Naive thymus-derived CD8-positive, alpha-beta T cell (primary cell): ENCODE measurements around the gene PKIG. TPM values are rescaled to one million over a fixed set of nuclear protein-coding genes. Genes with fewer than 3 reads are reported as not detected.

Source experiments
- ATAC-seq, 2 donors: fragments of 150-1000 bp; cut with Tn5 transposase in 1 of 2; sonication (Bioruptor Pico), chemical (Tn5 transposase) in 1 of 2; 1 replicate in 1 of 2; 2 replicates in 1 of 2; pipeline ENCODE4 v1.10.0; 2021; ENCODE audit warnings: mild to moderate bottlenecking in 2 of 2, moderate library complexity in 2 of 2
- POLR2A ChIA-PET: fragments of 350-600 bp; sonication (Branson Sonifier 250); formaldehyde crosslinking; loops from one replicate; lab custom pipeline; 2021; ENCODE audit warnings: antibody characterized with exemption; lab: Charles Lee
- DNase-seq, 10 donors: peaks; one replicate each; pipeline versions ENCODE4 v3.0.0 to v3.0.0-alpha.2; 2020 to 2022
- H3K27ac Mint-ChIP-seq, 10 donors: one replicate each; pipeline ENCODE4 v1.8.0; 2020 to 2022; ENCODE audit warnings: mild to moderate bottlenecking in 10 of 10, mixed read lengths in 10 of 10, moderate library complexity in 4 of 10, inconsistent platforms in 1 of 10
- H3K27me3 Mint-ChIP-seq, 5 donors: one replicate each; pipeline ENCODE4 v1.8.0; 2021 to 2022; ENCODE audit warnings: mixed read lengths in 5 of 5
- H3K36me3 Mint-ChIP-seq, 3 donors: one replicate each; pipeline ENCODE4 v1.8.0; 2020 to 2022; ENCODE audit warnings: mixed read lengths in 3 of 3, mild to moderate bottlenecking in 2 of 3, inconsistent platforms in 1 of 3
- H3K4me1 Mint-ChIP-seq, 4 donors: one replicate each; pipeline ENCODE4 v1.8.0; 2021 to 2022; ENCODE audit warnings: mixed read lengths in 4 of 4
- H3K4me3 Mint-ChIP-seq, 10 donors: one replicate each; pipeline ENCODE4 v1.8.0; 2020 to 2022; ENCODE audit warnings: mild to moderate bottlenecking in 10 of 10, mixed read lengths in 10 of 10, moderate library complexity in 6 of 10, inconsistent platforms in 1 of 10
- H3K9me3 Mint-ChIP-seq, 9 donors: one replicate each; pipeline ENCODE4 v1.8.0; 2020 to 2022; ENCODE audit warnings: mixed read lengths in 9 of 9, mild to moderate bottlenecking in 3 of 9, inconsistent platforms in 1 of 9, moderate library complexity in 1 of 9
- polyA plus RNA-seq, 3 donors: library from polyadenylated mRNA; unstranded; fragments of 300-500 nt; fragmentation: Illumina TruSeq; gene quantifications; one replicate each; pipeline ENCODE4 v1.2.3, GENCODE V29; 2021
- total RNA-seq, 8 experiments: library from RNA in 2 of 8; stranded (reverse) in 2 of 8; gene quantifications; one replicate each; pipeline ENCODE4 v1.2.3 and lab custom pipeline; 2021 to 2026

PKIG gene
- total and polyA plus RNA-seq, 5 experiments from 2014 or later = 6.1 to 9.0 (median 8.1) TPM

- no peak overlapping the region for H3K4me3 Mint-ChIP-seq
- H3K27ac Mint-ChIP-seq = peak overlapping the region in 1 of 10 donors; percentile 25
- H3K27me3 Mint-ChIP-seq = no peaks in the 10 kb centered on the region
- peaks cover 12 to 37% (median 29%) of the 10 kb centered on the region in 4 donors for H3K4me1 Mint-ChIP-seq
- no peak for DNase-seq
- POLR2A ChIA-PET = no interaction called here
- ATAC-seq = no peak
- no peaks in the 10 kb centered on the region for H3K9me3 Mint-ChIP-seq
- H3K36me3 Mint-ChIP-seq = peaks cover 0 to 2% (median 0%) of the 10 kb centered on the region in 3 donors
Observed at GRCh38 chr20:44574372-44574771, 8.0 kb upstream of the PKIG start.

GRCh38 chr20:44576297-44576696 lies 6.1 kb upstream of the PKIG start:
- ATAC-seq = peak; percentile 46 to 66
- H3K9me3 Mint-ChIP-seq = no peaks in the 10 kb centered on the region
- DNase-seq = no peak
- H3K36me3 Mint-ChIP-seq = peaks cover 0 to 2% (median 0%) of the 10 kb centered on the region in 3 donors
- peak overlapping the region in 3 of 10 donors; percentile 3 to 61 (median 53) for H3K27ac Mint-ChIP-seq
- H3K4me1 Mint-ChIP-seq = peaks cover 8 to 50% (median 25%) of the 10 kb centered on the region in 4 donors
- POLR2A ChIA-PET = interaction anchor here (0.7 kb wide), 1 partner anchor 34 kb away, joined by 3 read pairs; no protein-coding TSS in a partner anchor
- peak overlapping the region in 2 of 10 donors; percentile 36 to 55 for H3K4me3 Mint-ChIP-seq
- H3K27me3 Mint-ChIP-seq = no peaks in the 10 kb centered on the region

GRCh38 chr20:44579313-44580081 lies 2.9 kb upstream of the PKIG start:
- no peaks in the 10 kb centered on the region for H3K9me3 Mint-ChIP-seq
- POLR2A ChIA-PET = no interaction called here
- H3K36me3 Mint-ChIP-seq = peaks cover 0 to 5% (median 0%) of the 10 kb centered on the region in 3 donors
- peak overlapping the region in 2 of 10 donors; percentile 7 to 15 for H3K27ac Mint-ChIP-seq
- peaks cover 7 to 54% (median 11%) of the 10 kb centered on the region in 4 donors for H3K4me1 Mint-ChIP-seq
- no peak overlapping the region for H3K4me3 Mint-ChIP-seq
- ATAC-seq (no peak), DNase-seq (no peak)
- H3K27me3 Mint-ChIP-seq = no peaks in the 10 kb centered on the region

GRCh38 chr20:44580581-44581268 lies 1.7 kb upstream of the PKIG start:
- Mint-ChIP-seq H3K27ac (peak overlapping the region in 1 of 10 donors; percentile 23), H3K4me1 (peaks cover 7 to 64% (median 10%) of the 10 kb centered on the region in 4 donors), H3K9me3 (no peaks in the 10 kb centered on the region), H3K4me3 (no peak overlapping the region), H3K27me3 (no peaks in the 10 kb centered on the region), H3K36me3 (peaks cover 0 to 5% (median 0%) of the 10 kb centered on the region in 3 donors)
- POLR2A ChIA-PET = no interaction called here
- DNase-seq = no peak
- ATAC-seq = no peak

GRCh38 chr20:44581515-44581914 lies 864 bp upstream of the PKIG start:
- H3K9me3 Mint-ChIP-seq = no peaks in the 10 kb centered on the region
- H3K27me3 Mint-ChIP-seq = no peaks in the 10 kb centered on the region
- H3K4me3 Mint-ChIP-seq = peak overlapping the region in 1 of 10 donors; percentile 7
- ATAC-seq (no peak), DNase-seq (no peak)
- H3K36me3 Mint-ChIP-seq = peaks cover 0 to 3% (median 0%) of the 10 kb centered on the region in 3 donors
- peak overlapping the region in 2 of 10 donors; percentile 23 to 29 for H3K27ac Mint-ChIP-seq
- peaks cover 2 to 61% (median 3%) of the 10 kb centered on the region in 4 donors for H3K4me1 Mint-ChIP-seq
- POLR2A ChIA-PET = no interaction called here

- no peaks in the 10 kb centered on the region for H3K9me3 Mint-ChIP-seq
- POLR2A ChIA-PET = no interaction called here
- ATAC-seq (no peak), DNase-seq (no peak)
- peak overlapping the region in 2 of 10 donors; percentile 9 to 74 for H3K4me3 Mint-ChIP-seq
- H3K27me3 Mint-ChIP-seq = no peaks in the 10 kb centered on the region
- peaks cover 0 to 3% (median 0%) of the 10 kb centered on the region in 3 donors for H3K36me3 Mint-ChIP-seq
- H3K4me1 Mint-ChIP-seq = peaks cover 0 to 65% (median under 1%) of the 10 kb centered on the region in 4 donors
- H3K27ac Mint-ChIP-seq = peak overlapping the region in 2 of 10 donors; percentile 19 to 79
Observed at GRCh38 chr20:44583157-44583556, 778 bp downstream of the PKIG start.

- Mint-ChIP-seq H3K9me3 (no peaks in the 10 kb centered on the region), H3K27ac (peak overlapping the region in 2 of 10 donors; percentile 28 to 79), H3K4me1 (peaks cover 0 to 70% (median under 1%) of the 10 kb centered on the region in 4 donors), H3K36me3 (peaks cover 0 to 3% (median 0%) of the 10 kb centered on the region in 3 donors), H3K4me3 (peak overlapping the region in 2 of 10 donors; percentile 12 to 74), H3K27me3 (no peaks in the 10 kb centered on the region)
- POLR2A ChIA-PET = no interaction called here
- ATAC-seq = peak in 1 of 2 donors; percentile 29
- no peak for DNase-seq
Observed at GRCh38 chr20:44584162-44584561, 1.8 kb downstream of the PKIG start.

GRCh38 chr20:44585057-44585963 lies 2.9 kb downstream of the PKIG start:
- POLR2A ChIA-PET = interaction anchor here (0.9 kb wide), 1 partner anchor 17 kb away, joined by 3 read pairs; no protein-coding TSS in a partner anchor
- H3K27me3 Mint-ChIP-seq = no peaks in the 10 kb centered on the region
- DNase-seq (no peak), ATAC-seq (no peak)
- no peaks in the 10 kb centered on the region for H3K9me3 Mint-ChIP-seq
- peaks cover 0 to 62% (median under 1%) of the 10 kb centered on the region in 4 donors for H3K4me1 Mint-ChIP-seq
- H3K27ac Mint-ChIP-seq = peak overlapping the region in 2 of 10 donors; percentile 23 to 79
- peak overlapping the region in 1 of 10 donors; percentile 75 for H3K4me3 Mint-ChIP-seq
- peaks cover 0 to 10% (median 4%) of the 10 kb centered on the region in 3 donors for H3K36me3 Mint-ChIP-seq

GRCh38 chr20:44586289-44586911 lies 4.0 kb downstream of the PKIG start:
- H3K4me1 Mint-ChIP-seq = peaks cover 0 to 61% (median under 1%) of the 10 kb centered on the region in 4 donors
- H3K4me3 Mint-ChIP-seq = peak overlapping the region in 1 of 10 donors; percentile 75
- ATAC-seq (peak in 1 of 2 donors; percentile 82), DNase-seq (peak in 2 of 10 donors; percentile 48 to 66)
- POLR2A ChIA-PET = no interaction called here
- H3K36me3 Mint-ChIP-seq = peaks cover 0 to 16% (median 6%) of the 10 kb centered on the region in 3 donors
- no peaks in the 10 kb centered on the region for H3K27me3 Mint-ChIP-seq
- no peaks in the 10 kb centered on the region for H3K9me3 Mint-ChIP-seq
- peak overlapping the region in 2 of 10 donors; percentile 25 to 79 for H3K27ac Mint-ChIP-seq

- Mint-ChIP-seq H3K36me3 (peaks cover 0 to 13% (median 9%) of the 10 kb centered on the region in 3 donors), H3K27me3 (no peaks in the 10 kb centered on the region)
- POLR2A ChIA-PET = interaction anchor here (1.1 kb wide), 1 partner anchor 15 kb away, joined by 4 read pairs; no protein-coding TSS in a partner anchor
Observed at GRCh38 chr20:44587035-44587980, 4.9 kb downstream of the PKIG start.

More at GRCh38 chr20:44587035-44587980, 4.9 kb downstream of the PKIG start:
- H3K27ac Mint-ChIP-seq = peak overlapping the region in 3 of 10 donors; percentile 29 to 79 (median 51)
- H3K4me1 Mint-ChIP-seq = peaks cover 0 to 53% (median 0%) of the 10 kb centered on the region in 4 donors
- no peaks in the 10 kb centered on the region for H3K9me3 Mint-ChIP-seq
- ATAC-seq (no peak), DNase-seq (no peak)
- peak overlapping the region in 1 of 10 donors; percentile 58 for H3K4me3 Mint-ChIP-seq
